D721Med (cell line): Measurements from ENCODE around the gene CACNB2.
A peak's percentile ranks its signal among the peaks of the same experiment; 100 is the strongest.

Source experiments
- DNase-seq: peaks from one replicate; pipeline ENCODE4 v3.0.0; 2011; ENCODE audit warnings: low spot score; ENCODE audit not compliant: insufficient read length
- FAIRE-seq: peaks from 2 replicates; lab custom pipeline; 2011; peaks lifted over from hg19 to GRCh38; lab: Jason Lieb, UNC
- CTCF ChIP-seq: IDR thresholded peaks from 2 replicates; pipeline ENCODE4 v1.5.1; 2012; ENCODE audit warnings: mild to moderate bottlenecking, control low read depth; ENCODE audit not compliant: insufficient read depth; ENCODE audit errors: missing control alignments

The CACNB2 gene

GRCh38 chr10:18400906-18401245 lies 260.7 kb downstream of the CACNB2 start:
- no peak for TF ChIP-seq CTCF
- DNase-seq (no peak), FAIRE-seq (peak; percentile 29)

DNA sequence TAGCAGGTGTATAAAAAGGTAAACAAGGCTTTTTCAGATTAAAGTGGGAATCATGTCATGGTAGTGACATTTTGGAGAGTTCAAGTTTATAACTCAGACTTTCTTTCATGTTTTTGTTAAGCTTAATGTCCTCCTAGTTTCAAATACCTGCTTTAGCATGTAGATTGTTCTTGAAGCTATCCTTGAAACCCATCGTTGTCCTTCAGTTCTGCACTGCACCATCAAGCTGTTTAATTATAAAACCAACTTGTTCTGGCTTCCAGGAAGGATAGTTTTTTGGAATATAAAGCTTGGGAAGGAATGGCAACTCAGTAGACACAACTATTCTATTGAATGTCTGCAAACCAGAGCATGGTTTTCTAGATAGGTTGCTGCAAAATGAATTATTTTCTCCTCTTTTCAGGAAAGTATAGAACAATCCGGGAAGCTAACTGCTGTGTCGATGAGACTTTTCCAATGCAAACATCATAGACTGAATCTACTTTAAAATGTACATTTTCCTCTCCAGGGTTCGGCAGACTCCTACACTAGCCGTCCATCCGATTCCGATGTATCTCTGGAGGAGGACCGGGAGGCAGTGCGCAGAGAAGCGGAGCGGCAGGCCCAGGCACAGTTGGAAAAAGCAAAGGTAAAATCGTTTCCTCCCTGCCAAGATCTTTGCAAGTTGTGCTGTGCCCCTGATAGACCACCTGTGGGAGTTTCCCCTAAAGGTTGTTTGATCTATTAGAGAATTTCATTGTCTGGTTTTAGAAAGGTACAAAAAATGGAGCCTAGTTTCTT lies 261.4 kb downstream of the CACNB2 start:
- FAIRE-seq, result no peak
- DNase-seq, result no peak
- TF ChIP-seq CTCF, result no peak

GRCh38 chr10:18402853-18403252 lies 262.6 kb downstream of the CACNB2 start:
- no peak for TF ChIP-seq CTCF
- DNase-seq (no peak), FAIRE-seq (no peak)

DNA sequence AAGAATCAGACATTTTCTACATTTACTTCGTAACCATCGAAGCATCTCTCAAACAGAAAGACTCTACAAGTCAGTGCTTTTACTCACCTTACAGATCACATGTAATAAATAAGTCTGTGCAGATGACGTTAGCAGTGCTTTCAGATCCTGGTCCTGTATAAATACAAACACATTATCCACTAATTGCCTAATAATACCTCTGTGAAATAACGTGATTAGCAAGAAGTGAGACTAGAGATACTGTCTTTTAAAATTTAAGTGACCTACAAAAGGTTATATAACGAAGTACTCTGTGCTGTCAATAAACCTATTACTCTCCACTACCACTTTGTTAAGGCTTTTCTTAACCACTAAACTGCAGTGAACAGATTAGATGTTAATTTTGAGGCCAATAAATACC lies 264.3 kb downstream of the CACNB2 start:
- FAIRE-seq (peak; percentile 71), DNase-seq (no peak)
- no peak for TF ChIP-seq CTCF

DNA sequence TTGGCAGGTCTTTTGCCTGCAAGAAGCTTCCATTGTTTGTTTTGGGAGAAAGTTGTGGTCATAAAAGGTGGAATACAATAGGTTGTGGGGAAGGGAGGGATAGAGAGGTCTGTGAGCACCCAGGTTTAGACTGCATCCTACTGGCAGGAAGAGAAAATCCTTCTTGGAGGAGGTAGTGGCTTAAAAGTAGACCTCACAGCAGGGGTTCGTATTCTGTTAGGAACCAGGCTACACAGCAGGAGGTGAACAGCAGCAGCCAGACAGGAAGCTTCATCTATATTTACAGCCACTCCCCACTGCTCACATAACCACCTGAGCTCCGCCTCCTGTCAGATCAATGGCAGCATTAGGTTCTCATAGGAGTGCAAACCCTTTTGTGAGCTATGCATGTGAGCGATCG lies 265.9 kb downstream of the CACNB2 start:
- FAIRE-seq (no peak), DNase-seq (no peak)
- TF ChIP-seq CTCF, result no peak

DNA sequence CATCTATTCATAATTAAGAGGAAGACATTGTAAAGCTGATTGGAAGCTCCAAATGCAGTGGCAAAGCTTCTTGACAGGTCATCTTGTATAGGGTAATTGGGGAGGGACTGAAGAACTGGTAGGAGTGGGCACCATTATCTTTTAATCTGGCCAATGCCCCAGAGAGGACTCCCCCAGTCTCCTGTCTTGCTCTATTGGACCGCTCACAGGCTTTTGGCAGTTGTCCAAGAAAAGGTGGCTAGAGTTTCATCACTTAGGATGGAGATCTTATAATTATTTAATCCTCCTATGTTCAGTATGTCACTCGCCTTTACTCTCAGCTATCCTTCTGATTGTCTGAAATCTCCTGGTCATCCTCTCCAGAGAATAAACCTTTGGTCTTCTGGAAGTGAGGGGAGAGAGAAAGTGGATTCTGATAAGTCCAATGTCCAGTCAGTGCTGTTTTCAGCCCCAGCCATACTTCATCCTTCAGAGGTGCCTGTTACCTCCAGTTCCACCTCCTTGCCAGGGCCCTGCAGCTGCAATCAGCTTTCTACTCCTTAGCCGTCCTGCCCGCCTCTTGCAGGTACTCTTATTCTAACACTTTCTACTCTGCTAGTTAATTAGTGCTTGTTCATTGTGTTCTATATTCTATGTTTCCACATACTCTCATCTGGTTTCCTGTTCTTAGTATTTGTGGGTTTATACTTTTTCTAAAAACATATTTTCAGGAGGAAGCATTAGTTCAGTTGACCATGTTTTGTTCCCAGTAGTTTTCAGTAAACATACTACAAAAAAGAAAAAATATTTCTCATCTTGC lies 269.6 kb downstream of the CACNB2 start:
- peak; percentile 84 for FAIRE-seq
- no peak for DNase-seq
- no peak for TF ChIP-seq CTCF

GRCh38 chr10:18414061-18414460 lies 273.8 kb downstream of the CACNB2 start:
- FAIRE-seq (no peak), DNase-seq (no peak)
- TF ChIP-seq CTCF, result no peak
